Vagina (tissue), 2 donors: ENCODE measurements around the gene CLEC2B. TPM values are rescaled to one million over a fixed set of nuclear protein-coding genes. Genes with fewer than 3 reads are reported as not detected.
A peak's percentile ranks its signal among the peaks of the same experiment; 100 is the strongest.

Experiments used
- DNase-seq, 2 donors: peaks; one replicate each; pipeline ENCODE4 v3.0.0-alpha.2; 2017; ENCODE audit errors: extremely low spot score in 2 of 2
- H3K27ac ChIP-seq: fragments of 200-600 bp; sonication (generic); one replicate; pipeline ENCODE4 v1.5.1; 2019
- H3K27me3 ChIP-seq: fragments of 200-600 bp; sonication (generic); one replicate; pipeline ENCODE4 v1.5.1; 2019
- H3K36me3 ChIP-seq, 2 donors: fragments of 200-600 bp; sonication (generic); one replicate each; pipeline ENCODE4 v1.5.1; 2017 to 2019
- H3K4me1 ChIP-seq: fragments of 200-600 bp; sonication (generic); one replicate; pipeline ENCODE4 v1.5.1; 2019
- H3K4me3 ChIP-seq, 2 donors: fragments of 200-600 bp; sonication (generic); 1 replicate in 1 of 2; 2 replicates in 1 of 2; pipeline ENCODE4 v1.5.1; 2016 to 2019
- H3K9me3 ChIP-seq: fragments of 200-600 bp; sonication (generic); one replicate; pipeline ENCODE4 v1.5.1; 2019
- CTCF ChIP-seq, 3 experiments: fragments of 450-650 bp in 2 of 3; fragments of 200-600 bp in 1 of 3; sonication (generic) in 1 of 3; IDR thresholded peaks; one replicate each; pipeline ENCODE4 v1.5.1; 2017 to 2019; ENCODE audit warnings: antibody characterized with exemption in 3 of 3, mild to moderate bottlenecking in 2 of 3, moderate library complexity in 2 of 3
- POLR2A ChIP-seq, 2 donors: fragments of 450-650 bp; IDR thresholded peaks; one replicate each; pipeline ENCODE4 v1.6.1; 2017; ENCODE audit warnings: antibody characterized with exemption in 2 of 2, mild to moderate bottlenecking in 2 of 2, moderate library complexity in 2 of 2
- POLR2AphosphoS5 ChIP-seq, 2 donors: sonication (generic); formaldehyde crosslinking; IDR thresholded peaks; one replicate each; pipeline ENCODE4 v1.9.0; 2017; ENCODE audit warnings: antibody characterized with exemption in 2 of 2, mild to moderate bottlenecking in 2 of 2, low read depth in 1 of 2; ENCODE audit not compliant: insufficient read depth in 1 of 2
- intact Hi-C: fragments of 100-400 bp; cut with DNase I; formaldehyde crosslinking; loops from one replicate; pipeline ENCODE4 v1.15.1; 2023
- total RNA-seq: library from RNA; depleted of rRNA; stranded (reverse); fragments of >200 nt; gene quantifications from one replicate; pipeline ENCODE4 v1.2.3, GENCODE V29; 2016

CLEC2B gene
- total RNA-seq, 1 donor from 2014 or later: 35.6 TPM

- H3K9me3 ChIP-seq: no peaks in the 10 kb centered on the region
- no peaks in the 10 kb centered on the region for H3K27me3 ChIP-seq
- H3K27ac ChIP-seq: no peak overlapping the region
- no peaks in the 10 kb centered on the region for H3K36me3 ChIP-seq
- no peak overlapping the region for H3K4me3 ChIP-seq
- peaks cover 31% of the 10 kb centered on the region for H3K4me1 ChIP-seq
- TF ChIP-seq POLR2AphosphoS5 (IDR thresholded peaks at IDR 0.05; ENCODE audit: insufficient read depth in 1 of 2, low read depth in 1 of 2): no peak
- no peak for TF ChIP-seq CTCF (IDR thresholded peaks at IDR 0.05)
- TF ChIP-seq POLR2A (IDR thresholded peaks at IDR 0.05): no peak
- DNase-seq: no peak
- intact Hi-C loops: no loop called here
Observed at GRCh38 chr12:9872162-9872561, 3.0 kb upstream of the CLEC2B start.

DNA sequence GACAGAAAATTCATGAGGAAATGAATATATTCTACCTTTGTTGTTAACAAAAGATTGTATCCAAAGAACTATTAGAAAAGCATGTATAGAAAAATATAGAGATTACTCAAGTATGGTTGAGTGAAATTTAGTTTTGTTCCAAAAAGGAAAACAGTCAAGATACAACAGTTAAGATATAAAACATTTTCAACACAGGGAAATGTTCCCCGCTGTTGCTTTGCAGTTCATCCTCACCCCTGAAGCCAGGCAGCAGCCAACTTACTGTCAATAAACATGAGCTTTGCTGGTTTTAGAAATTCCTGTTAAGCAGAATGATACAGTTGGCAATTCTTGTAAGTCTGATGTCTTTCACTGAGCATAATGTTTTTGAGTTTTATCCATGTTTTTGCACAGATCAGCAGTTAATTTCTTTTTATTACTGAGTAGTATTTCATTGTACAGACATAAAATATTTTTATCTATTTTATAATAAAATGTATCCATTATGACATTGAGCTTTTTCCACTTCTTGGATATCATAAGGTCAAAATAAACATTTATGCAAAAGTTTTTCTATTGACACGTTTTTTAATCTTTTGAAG, 1.2 kb upstream of the CLEC2B start:
- H3K4me3 ChIP-seq: peak overlapping the region; percentile 44 to 50
- no peak for DNase-seq
- intact Hi-C loops: no loop called here

GRCh38 chr12:9868951-9869306, 225 bp downstream of the CLEC2B start:
- peak overlapping the region; percentile 94 for H3K27ac ChIP-seq
- DNase-seq: no peak
- no peaks in the 10 kb centered on the region for H3K27me3 ChIP-seq
- no peaks in the 10 kb centered on the region for H3K9me3 ChIP-seq
- TF ChIP-seq POLR2AphosphoS5 (IDR thresholded peaks at IDR 0.05; ENCODE audit: insufficient read depth in 1 of 2, low read depth in 1 of 2) (no peak), POLR2A (IDR thresholded peaks at IDR 0.05) (no peak), CTCF (IDR thresholded peaks at IDR 0.05) (no peak)
- peaks cover 0 to 4% of the 10 kb centered on the region in 2 donors for H3K36me3 ChIP-seq
- H3K4me1 ChIP-seq: peaks cover 31% of the 10 kb centered on the region
- H3K4me3 ChIP-seq: peak overlapping the region; percentile 44 to 50
- intact Hi-C loops: loop anchor here (10.0 kb wide), 1 partner anchor 886 kb away; no protein-coding TSS in a partner anchor

More for the DNA sequence above, 1.2 kb upstream of the CLEC2B start:
- peaks cover 31% of the 10 kb centered on the region for H3K4me1 ChIP-seq
- no peaks in the 10 kb centered on the region for H3K36me3 ChIP-seq
- no peaks in the 10 kb centered on the region for H3K27me3 ChIP-seq
- peak in 1 of 2 donors; percentile 13 for TF ChIP-seq POLR2AphosphoS5 (IDR thresholded peaks at IDR 0.05; ENCODE audit: insufficient read depth in 1 of 2, low read depth in 1 of 2)
- no peak for TF ChIP-seq POLR2A (IDR thresholded peaks at IDR 0.05)
- H3K9me3 ChIP-seq: no peaks in the 10 kb centered on the region
- H3K27ac ChIP-seq: peak overlapping the region; percentile 94

- Histone ChIP-seq H3K27ac (peak overlapping the region; percentile 94), H3K36me3 (peaks cover 0 to 4% of the 10 kb centered on the region in 2 donors), H3K27me3 (no peaks in the 10 kb centered on the region), H3K4me3 (peak overlapping the region; percentile 44 to 50), H3K4me1 (peaks cover 31% of the 10 kb centered on the region), H3K9me3 (no peaks in the 10 kb centered on the region)
- no peak for DNase-seq
- TF ChIP-seq POLR2AphosphoS5 (IDR thresholded peaks at IDR 0.05; ENCODE audit: insufficient read depth in 1 of 2, low read depth in 1 of 2) (no peak), CTCF (IDR thresholded peaks at IDR 0.05) (no peak), POLR2A (IDR thresholded peaks at IDR 0.05) (no peak)
- intact Hi-C loops: loop anchor here (10.0 kb wide), 1 partner anchor 886 kb away; no protein-coding TSS in a partner anchor
Observed at GRCh38 chr12:9868311-9868801, 798 bp downstream of the CLEC2B start.

DNA sequence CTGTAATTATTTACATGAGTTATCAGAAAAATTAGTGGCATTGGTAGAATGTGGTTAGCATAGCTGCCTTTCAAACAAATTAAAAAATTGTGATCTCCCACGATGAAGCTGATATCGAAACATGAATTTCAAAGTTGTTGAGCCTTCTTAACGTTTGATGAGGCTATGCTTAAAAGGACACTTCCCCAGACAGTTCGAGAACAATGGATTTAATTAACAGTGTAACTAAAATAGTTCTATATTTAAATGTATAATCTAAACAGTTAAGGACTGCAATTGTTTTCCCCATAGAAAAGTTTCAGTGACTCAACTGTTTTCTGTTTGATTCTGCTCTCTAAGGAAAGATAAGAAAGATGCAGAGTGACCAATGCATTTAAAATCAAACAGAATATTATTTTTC, 1.6 kb downstream of the CLEC2B start:
- TF ChIP-seq POLR2AphosphoS5 (IDR thresholded peaks at IDR 0.05; ENCODE audit: insufficient read depth in 1 of 2, low read depth in 1 of 2) (no peak), CTCF (IDR thresholded peaks at IDR 0.05) (no peak), POLR2A (IDR thresholded peaks at IDR 0.05) (no peak)
- no peak for DNase-seq
- intact Hi-C loops: loop anchor here (10.0 kb wide), 1 partner anchor 887 kb away; no protein-coding TSS in a partner anchor
- Histone ChIP-seq H3K27me3 (no peaks in the 10 kb centered on the region), H3K36me3 (peaks cover 0 to 4% of the 10 kb centered on the region in 2 donors), H3K9me3 (no peaks in the 10 kb centered on the region), H3K4me3 (peak overlapping the region; percentile 15 to 50), H3K27ac (peak overlapping the region; percentile 94), H3K4me1 (peaks cover 26% of the 10 kb centered on the region)
